Calu3 (cell line): ENCODE results near the gene GTF2A1L. TPM values are rescaled to one million over a fixed set of nuclear protein-coding genes. Genes with fewer than 3 reads are reported as not detected.

Source experiments
- BruUV-seq: library from RNA; stranded (reverse); fragments of 400-500 nt; replicated peaks from 2 replicates; lab custom pipeline; 2021; lab: Mats Ljungman, UMichigan
- CTCF ChIA-PET: fragments of 300-600 bp; sonication (Branson Sonifier 250); formaldehyde crosslinking; loops from one replicate; lab custom pipeline; 2022; ENCODE audit warnings: antibody characterized with exemption; lab: Charles Lee
- DNase-seq: peaks from one replicate; pipeline ENCODE4 v3.0.0; 2022
- H3K27ac Mint-ChIP-seq: one replicate; pipeline ENCODE4 v1.8.0; 2022; ENCODE audit warnings: mixed read lengths; ENCODE audit not compliant: unreplicated experiment
- H3K27me3 Mint-ChIP-seq: one replicate; pipeline ENCODE4 v1.8.0; 2022; ENCODE audit warnings: mixed read lengths; ENCODE audit not compliant: unreplicated experiment
- H3K36me3 Mint-ChIP-seq: one replicate; pipeline ENCODE4 v1.8.0; 2022; ENCODE audit warnings: mild to moderate bottlenecking, moderate library complexity, mixed read lengths; ENCODE audit not compliant: insufficient read depth, unreplicated experiment
- H3K4me1 Mint-ChIP-seq: one replicate; pipeline ENCODE4 v1.8.0; 2022; ENCODE audit warnings: mild to moderate bottlenecking, low read depth, mixed read lengths; ENCODE audit not compliant: unreplicated experiment
- H3K4me3 Mint-ChIP-seq: one replicate; pipeline ENCODE4 v1.8.0; 2022; ENCODE audit warnings: mild to moderate bottlenecking, low read depth, moderate library complexity, mixed read lengths; ENCODE audit not compliant: unreplicated experiment
- H3K9me3 Mint-ChIP-seq: one replicate; pipeline ENCODE4 v1.8.0; 2022; ENCODE audit warnings: low read depth, mixed read lengths; ENCODE audit not compliant: unreplicated experiment
- CTCF ChIP-seq: fragments of 200-600 bp; IDR thresholded peaks from one replicate; pipeline ENCODE4 v1.8.0; 2022; ENCODE audit warnings: antibody characterized with exemption; ENCODE audit not compliant: unreplicated experiment
- intact Hi-C: fragments of 100-400 bp; cut with micrococcal nuclease; formaldehyde crosslinking; loops from one replicate; pipeline ENCODE4 v1.10.0; 2022; ENCODE audit not compliant: unreplicated experiment
- total RNA-seq: library from RNA; stranded (reverse); gene quantifications from 2 replicates; pipeline ENCODE4 v1.2.3, GENCODE V29; 2022

Gene GTF2A1L
- total RNA-seq, 1 experiment from 2014 or later = not detected

- no peaks in the 10 kb centered on the region for H3K4me1 Mint-ChIP-seq
- peak; percentile 44 for TF ChIP-seq CTCF
- no peak overlapping the region for H3K4me3 Mint-ChIP-seq
- no peaks in the 10 kb centered on the region for H3K36me3 Mint-ChIP-seq
- peak; percentile 41 for DNase-seq
- intact Hi-C loops = loop anchor here (2.0 to 10.0 kb wide), 6 partner anchors 167 to 1892 kb away; no protein-coding TSS in a partner anchor
- CTCF ChIA-PET = no interaction called here
- no peak overlapping the region for H3K27ac Mint-ChIP-seq
- H3K27me3 Mint-ChIP-seq = no peaks in the 10 kb centered on the region
- no TSS peak for BruUV-seq
- H3K9me3 Mint-ChIP-seq = no peaks in the 10 kb centered on the region
Measured at GRCh38 chr2:48600204-48600813, 17.3 kb upstream of the GTF2A1L start.

GRCh38 chr2:48600917-48601316 lies 16.7 kb upstream of the GTF2A1L start:
- no peak for DNase-seq
- no peaks in the 10 kb centered on the region for H3K9me3 Mint-ChIP-seq
- H3K4me3 Mint-ChIP-seq = no peak overlapping the region
- no TSS peak for BruUV-seq
- H3K27ac Mint-ChIP-seq = no peak overlapping the region
- H3K4me1 Mint-ChIP-seq = no peaks in the 10 kb centered on the region
- intact Hi-C loops = loop anchor here (1.0 to 10.0 kb wide), 7 partner anchors 124 to 1891 kb away; no protein-coding TSS in a partner anchor
- no peaks in the 10 kb centered on the region for H3K27me3 Mint-ChIP-seq
- no peaks in the 10 kb centered on the region for H3K36me3 Mint-ChIP-seq
- TF ChIP-seq CTCF = no peak
- CTCF ChIA-PET = no interaction called here

- Mint-ChIP-seq H3K9me3 (no peaks in the 10 kb centered on the region), H3K27me3 (no peaks in the 10 kb centered on the region), H3K27ac (no peak overlapping the region), H3K4me3 (no peak overlapping the region), H3K4me1 (no peaks in the 10 kb centered on the region), H3K36me3 (no peaks in the 10 kb centered on the region)
- intact Hi-C loops = loop anchor here (1.0 to 10.0 kb wide), 7 partner anchors 124 to 1891 kb away; no protein-coding TSS in a partner anchor
- TF ChIP-seq CTCF = peak; percentile 45
- CTCF ChIA-PET = no interaction called here
- no TSS peak for BruUV-seq
- peak; percentile 67 for DNase-seq
Measured at GRCh38 chr2:48601349-48601748, 16.3 kb upstream of the GTF2A1L start.

GRCh38 chr2:48605482-48606175 lies 12.0 kb upstream of the GTF2A1L start:
- H3K27ac Mint-ChIP-seq = no peak overlapping the region
- H3K36me3 Mint-ChIP-seq = peaks cover 6% of the 10 kb centered on the region
- BruUV-seq = no TSS peak
- no peak for TF ChIP-seq CTCF
- intact Hi-C loops = loop anchor here (10.0 kb wide), 3 partner anchors 269 to 1799 kb away; no protein-coding TSS in a partner anchor
- no peaks in the 10 kb centered on the region for H3K9me3 Mint-ChIP-seq
- DNase-seq = no peak
- H3K4me3 Mint-ChIP-seq = no peak overlapping the region
- peaks cover 12% of the 10 kb centered on the region for H3K4me1 Mint-ChIP-seq
- H3K27me3 Mint-ChIP-seq = no peaks in the 10 kb centered on the region
- CTCF ChIA-PET = no interaction called here
